GM18907 (cell line): ENCODE data around the gene CDK6.
A peak's percentile ranks its signal among the peaks of the same experiment; 100 is the strongest.
"Not testable (repeated sequence)": the region's sequence is repeated elsewhere in the genome, so short reads cannot be mapped to it uniquely, and the experiment has no call there.

Experiments used
- ATAC-seq: cut with Tn5 transposase; IDR thresholded peaks from one replicate; pipeline ENCODE4 v1.9.1; 2021; ENCODE audit warnings: mild to moderate bottlenecking, moderate library complexity; ENCODE audit not compliant: unreplicated experiment

CDK6 gene

DNA sequence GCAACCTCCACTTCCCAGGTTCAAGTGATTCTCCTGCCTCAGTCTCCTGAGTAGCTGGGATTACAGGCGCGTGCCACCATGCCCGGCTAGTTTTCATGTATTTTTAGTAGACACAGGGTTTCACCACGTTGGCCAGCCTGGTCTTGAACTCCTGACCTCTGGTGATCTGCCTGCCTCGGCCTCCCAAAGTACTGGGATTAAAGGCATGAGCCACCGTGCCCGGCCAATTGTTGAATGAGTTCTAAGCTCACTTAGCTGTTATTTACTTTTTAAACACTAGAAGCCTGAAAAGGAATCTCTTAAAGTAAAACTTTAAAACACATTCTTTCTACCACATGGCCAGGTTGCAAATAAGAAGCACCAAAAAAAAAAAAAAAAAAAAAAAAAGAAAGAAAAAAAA lies 231.9 kb downstream of the CDK6 start:
- ATAC-seq, result not testable (repeated sequence)

GRCh38 chr7:92603089-92603445 lies 233.3 kb downstream of the CDK6 start:
- ATAC-seq, result no peak

GRCh38 chr7:92602352-92603088 lies 233.9 kb downstream of the CDK6 start:
- no peak for ATAC-seq

DNA sequence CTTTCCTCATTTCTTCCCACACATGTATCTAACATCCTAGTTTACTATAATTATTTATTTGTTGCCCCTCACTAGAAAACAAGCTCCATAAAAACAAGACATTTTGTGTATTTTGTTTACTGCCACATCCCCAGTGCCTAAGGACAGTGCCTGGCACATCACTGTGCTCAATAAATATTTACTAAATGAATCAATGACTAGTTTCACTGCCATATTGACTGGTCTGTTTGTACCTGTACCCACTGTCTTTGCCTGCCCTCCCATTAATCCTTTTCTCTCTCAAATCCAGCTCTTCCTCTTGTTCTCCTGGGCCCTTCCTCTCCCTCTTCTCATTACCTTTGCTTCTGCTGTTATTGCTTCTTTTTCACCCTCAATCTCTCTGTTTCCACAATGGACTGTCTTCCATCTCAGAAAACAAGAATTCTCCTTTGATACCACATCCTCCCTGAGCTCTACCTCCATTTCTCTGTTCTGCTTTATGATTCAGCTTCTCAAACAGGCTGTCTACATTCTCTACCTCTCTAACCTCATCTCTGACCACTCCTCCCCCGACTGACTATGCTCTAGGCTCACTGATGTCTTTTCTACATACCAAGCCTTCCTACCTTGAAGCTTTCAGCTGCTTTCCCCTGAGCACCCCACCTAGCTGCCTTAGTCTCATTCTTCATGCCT lies 237.9 kb downstream of the CDK6 start:
- ATAC-seq, result peak; percentile 88

DNA sequence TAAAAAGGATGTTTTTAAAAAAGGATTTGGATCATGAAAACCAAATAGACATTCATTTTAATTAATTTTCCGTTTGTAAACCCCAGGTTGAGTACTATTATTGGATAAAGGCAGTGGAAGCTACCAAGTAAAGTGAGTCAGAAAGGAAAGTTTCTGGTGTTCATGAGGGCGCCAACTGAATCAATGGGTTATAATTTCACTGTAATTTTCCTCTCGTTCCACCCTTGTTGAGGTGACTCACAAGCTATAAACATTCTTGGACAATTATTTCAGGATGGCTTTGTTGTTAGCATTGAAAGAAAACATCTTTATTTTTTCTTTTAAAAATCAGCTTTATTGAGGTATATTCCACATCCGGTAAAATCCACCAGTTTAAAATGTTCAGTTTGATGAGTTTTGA lies 241.1 kb downstream of the CDK6 start:
- ATAC-seq, result no peak

- ATAC-seq, result no peak
Measured at GRCh38 chr7:92594746-92595145, 241.6 kb downstream of the CDK6 start.

DNA sequence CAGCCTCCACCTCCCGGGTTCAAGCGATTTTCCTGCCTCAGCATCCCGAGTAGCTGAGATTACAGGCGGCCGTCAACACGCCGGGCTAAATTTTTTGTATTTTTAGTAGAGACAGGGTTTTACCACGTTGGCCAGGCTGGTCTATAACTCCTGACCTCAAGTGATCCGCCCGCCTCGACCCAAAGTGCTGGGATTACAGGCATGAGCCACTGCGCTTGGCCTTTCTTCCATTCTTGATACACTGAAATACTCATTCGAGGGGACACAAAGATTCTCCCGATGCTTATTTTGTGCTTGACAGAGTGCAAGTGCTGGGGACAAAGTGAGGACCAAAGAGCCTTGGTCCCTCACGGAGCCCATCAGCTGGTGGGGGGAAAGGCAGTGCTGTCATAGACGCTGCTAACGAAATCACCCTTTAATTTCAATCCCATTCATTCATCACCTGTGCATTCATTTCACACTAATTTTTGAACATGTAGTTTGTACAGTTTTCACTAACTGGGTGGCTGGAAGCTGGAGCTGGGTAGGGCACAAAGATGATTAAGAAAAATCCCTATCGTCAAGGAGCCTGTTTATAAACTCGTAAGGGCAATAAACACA lies 245.6 kb downstream of the CDK6 start:
- no peak for ATAC-seq

- no peak for ATAC-seq
Measured at GRCh38 chr7:92589056-92589455, 247.3 kb downstream of the CDK6 start.

DNA sequence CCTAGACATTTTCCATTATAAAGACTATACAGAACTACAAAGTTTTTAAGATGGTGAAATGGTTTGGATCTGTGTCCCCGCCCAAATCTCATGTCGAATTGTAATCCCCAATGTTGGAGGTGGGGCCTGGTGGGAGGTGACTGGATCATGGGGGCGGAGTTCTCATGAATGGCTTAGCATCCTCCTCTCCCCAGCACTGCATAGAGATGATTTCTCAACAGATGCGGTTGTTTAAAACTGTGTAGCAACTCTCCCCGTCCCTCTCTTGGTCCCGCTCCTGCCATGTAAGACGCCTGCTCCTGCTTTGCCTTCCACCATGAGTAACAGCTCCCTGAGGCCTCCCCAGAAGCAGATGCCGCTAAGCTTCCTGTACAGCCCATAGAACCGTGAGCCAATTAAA lies 247.8 kb downstream of the CDK6 start:
- ATAC-seq, result no peak

GRCh38 chr7:92586841-92587240 lies 249.5 kb downstream of the CDK6 start:
- no peak for ATAC-seq

DNA sequence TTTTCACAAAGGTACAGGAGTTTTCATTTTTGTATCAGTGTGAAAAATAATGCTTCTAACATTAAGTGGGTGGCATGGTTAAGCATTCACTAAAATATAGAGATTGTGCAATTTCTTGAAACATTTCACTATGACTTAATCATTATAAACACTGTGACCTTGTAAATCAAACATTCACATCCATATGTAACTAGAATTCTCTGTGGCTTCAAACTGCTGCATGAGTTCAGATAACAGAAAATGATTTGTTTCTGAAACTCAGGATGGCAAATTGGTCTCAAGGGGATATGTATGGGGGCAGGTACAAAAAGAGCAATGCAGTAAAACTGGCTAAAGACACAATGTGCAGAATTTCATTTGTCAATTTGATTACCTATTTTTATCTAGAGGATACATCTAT lies 250.0 kb downstream of the CDK6 start:
- ATAC-seq, result no peak

DNA sequence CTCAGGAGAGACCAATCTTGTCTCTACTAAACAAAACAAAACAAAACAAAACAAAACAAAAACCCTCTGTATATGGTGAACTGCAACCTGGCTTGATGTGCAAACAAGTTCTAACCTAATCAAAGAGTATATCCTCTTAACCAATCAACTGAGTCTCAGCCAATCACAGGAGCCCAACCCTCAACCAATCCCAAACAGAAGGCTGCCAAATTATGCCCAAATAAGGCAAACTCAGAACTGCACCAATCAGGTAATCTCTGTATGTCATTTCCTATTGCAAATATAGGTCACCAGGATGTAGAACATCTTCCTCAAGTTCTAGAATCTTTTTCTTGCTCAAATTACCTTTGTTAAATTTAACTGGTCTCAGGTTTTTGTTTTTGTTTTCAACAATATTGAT lies 251.4 kb downstream of the CDK6 start:
- no peak for ATAC-seq

DNA sequence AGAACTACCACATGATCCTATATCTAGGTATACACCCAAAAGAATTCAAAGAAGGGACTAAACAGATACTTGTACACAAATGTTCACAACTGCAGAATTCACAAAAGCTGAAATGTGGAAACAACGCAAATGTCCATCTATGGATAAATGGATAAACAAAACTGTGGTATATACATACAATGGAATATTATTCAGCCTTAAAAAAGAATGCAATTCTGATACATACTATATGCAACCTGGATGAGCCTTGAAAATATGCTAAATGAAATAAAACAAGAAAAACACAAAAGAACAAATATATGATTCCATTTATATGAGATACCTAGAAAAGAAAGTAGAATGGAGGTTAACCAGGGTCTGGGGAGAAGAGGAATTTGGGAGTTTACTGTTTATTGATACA lies 253.4 kb downstream of the CDK6 start:
- no peak for ATAC-seq

- no peak for ATAC-seq
Measured at GRCh38 chr7:92576296-92576695, 260.1 kb downstream of the CDK6 start.

- no peak for ATAC-seq
Measured at GRCh38 chr7:92569137-92569536, 267.2 kb downstream of the CDK6 start.

DNA sequence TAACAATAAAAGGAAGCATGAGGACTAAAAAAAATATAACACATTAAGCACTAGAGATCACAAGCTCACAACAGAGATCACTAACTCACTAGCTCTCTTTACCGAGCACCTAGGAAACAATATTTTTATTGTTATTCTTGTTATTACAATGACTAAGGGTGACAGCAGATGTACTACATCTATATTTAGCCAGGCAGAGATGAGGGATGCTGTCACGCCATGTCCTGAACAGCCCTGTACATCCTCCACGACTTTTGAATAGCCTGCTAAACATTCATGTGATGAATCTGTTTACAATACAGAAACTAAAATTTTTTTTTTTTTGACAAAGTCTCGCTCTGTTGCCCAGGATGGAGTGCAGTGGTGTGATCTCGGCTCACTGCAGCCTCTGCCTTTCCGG lies 268.9 kb downstream of the CDK6 start:
- no peak for ATAC-seq

GRCh38 chr7:92563345-92563744 lies 273.0 kb downstream of the CDK6 start:
- no peak for ATAC-seq

GRCh38 chr7:92560602-92561001 lies 275.8 kb downstream of the CDK6 start:
- ATAC-seq, result no peak

DNA sequence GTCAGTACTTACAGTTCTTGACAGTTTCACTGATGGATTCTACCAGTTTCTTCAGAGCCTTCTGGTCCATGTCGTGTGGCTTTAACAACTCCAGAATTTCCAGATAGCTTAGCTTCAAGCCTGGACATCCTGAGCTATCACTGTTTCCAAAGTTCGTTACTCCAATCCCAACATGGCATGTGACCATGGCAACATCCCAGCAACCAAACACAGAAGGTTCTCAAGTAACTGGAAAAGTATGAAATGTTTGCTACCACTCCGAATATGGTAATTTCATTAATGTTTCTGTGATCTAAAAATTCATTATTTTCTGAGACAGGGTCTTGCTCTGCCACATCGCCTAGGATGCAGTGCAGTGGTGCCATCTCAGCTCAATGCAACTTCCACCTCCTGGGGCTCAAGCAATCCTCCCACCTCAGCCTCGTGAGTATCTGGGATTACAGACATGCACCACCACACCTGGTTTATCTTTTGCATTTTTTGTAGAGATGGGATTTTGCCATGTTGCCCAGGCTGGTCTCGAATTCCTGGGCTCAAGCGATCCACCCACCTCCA lies 278.5 kb downstream of the CDK6 start:
- no peak for ATAC-seq

DNA sequence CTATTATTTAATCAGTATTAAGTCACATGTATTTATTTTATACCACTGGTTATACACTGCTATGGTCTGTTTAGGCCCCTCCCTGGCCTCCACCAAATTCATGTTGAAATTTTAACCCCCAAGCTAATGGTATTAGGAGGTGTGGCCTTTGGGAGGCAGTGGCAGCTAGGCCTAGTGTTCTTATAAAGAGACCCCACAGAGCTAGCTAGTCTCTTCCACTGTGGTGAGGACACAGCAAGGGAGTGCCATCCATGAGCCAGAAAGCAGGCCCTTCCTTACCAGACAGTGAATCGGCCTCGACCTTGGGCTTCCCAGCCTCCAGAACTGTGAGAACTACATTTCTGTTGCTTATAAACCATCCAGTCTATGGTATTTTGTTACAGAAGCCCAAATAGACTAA lies 279.1 kb downstream of the CDK6 start:
- ATAC-seq, result no peak
